HG03457 (cell line): ENCODE measurements around the gene THRB.

ENCODE experiments used
- ATAC-seq: cut with Tn5 transposase; IDR thresholded peaks from one replicate; pipeline ENCODE4 v1.9.1; 2021; ENCODE audit warnings: moderate number of reproducible peaks; ENCODE audit not compliant: unreplicated experiment

THRB gene

GRCh38 chr3:24316887-24317383 is 177.7 kb downstream of the THRB start:
- ATAC-seq: no peak

- ATAC-seq: no peak
These were observed 178.7 kb downstream of the THRB start for GRCh38 chr3:24315971-24316370.

GRCh38 chr3:24315356-24315755 is 179.3 kb downstream of the THRB start:
- ATAC-seq: no peak

- ATAC-seq: no peak
These were observed 182.8 kb downstream of the THRB start for GRCh38 chr3:24311881-24312280.

- no peak for ATAC-seq
These were observed 183.8 kb downstream of the THRB start for GRCh38 chr3:24310887-24311286.

- ATAC-seq: no peak
These were observed 188.1 kb downstream of the THRB start for GRCh38 chr3:24306518-24306917.

- ATAC-seq: no peak
These were observed 188.7 kb downstream of the THRB start for GRCh38 chr3:24305795-24306467.

GRCh38 chr3:24303057-24303754 is 191.4 kb downstream of the THRB start:
- ATAC-seq: no peak

- no peak for ATAC-seq
These were observed 192.3 kb downstream of the THRB start for GRCh38 chr3:24302396-24302795.

- no peak for ATAC-seq
These were observed 193.7 kb downstream of the THRB start for GRCh38 chr3:24300949-24301348.

- ATAC-seq: no peak
These were observed 194.6 kb downstream of the THRB start for GRCh38 chr3:24299806-24300626.

- ATAC-seq: no peak
These were observed 195.3 kb downstream of the THRB start for GRCh38 chr3:24299246-24299805.

- no peak for ATAC-seq
These were observed 198.0 kb downstream of the THRB start for GRCh38 chr3:24296441-24297205.

GRCh38 chr3:24294150-24294549 is 200.5 kb downstream of the THRB start:
- no peak for ATAC-seq

GRCh38 chr3:24291646-24292045 is 203.0 kb downstream of the THRB start:
- no peak for ATAC-seq

- ATAC-seq: no peak
These were observed 204.1 kb downstream of the THRB start for GRCh38 chr3:24290596-24290995.

GRCh38 chr3:24288496-24289236 is 206.0 kb downstream of the THRB start:
- no peak for ATAC-seq

- no peak for ATAC-seq
These were observed 206.7 kb downstream of the THRB start for GRCh38 chr3:24287755-24288450.

- ATAC-seq: no peak
These were observed 208.2 kb downstream of the THRB start for GRCh38 chr3:24286405-24286804.
